Loucy (cell line): ENCODE measurements around the gene PUM1.

Source experiments
- H2AFZ ChIP-seq: fragments of 200-600 bp; sonication (generic); 2 replicates; pipeline ENCODE4 v1.6.0; 2016; ENCODE audit warnings: antibody characterized with exemption, mild to moderate bottlenecking, low read length, moderate library complexity
- H3F3A ChIP-seq: fragments of 200-600 bp; 2 replicates; pipeline ENCODE4 v1.6.0; 2016; ENCODE audit warnings: antibody characterized with exemption, low read depth, mild to moderate bottlenecking
- H3K27me3 ChIP-seq: fragments of 200-600 bp; sonication (generic); 2 replicates; pipeline ENCODE4 v1.6.1; 2014; ENCODE audit warnings: low read length, mild to moderate bottlenecking; ENCODE audit not compliant: insufficient read depth, poor library complexity, severe bottlenecking
- H3K36me3 ChIP-seq: fragments of 200-600 bp; sonication (generic); 2 replicates; pipeline ENCODE4 v1.6.1; 2016; ENCODE audit warnings: low read length; ENCODE audit not compliant: insufficient read depth
- H3K4me1 ChIP-seq: fragments of 200-600 bp; sonication (generic); 2 replicates; pipeline ENCODE4 v1.5.1; 2014; ENCODE audit warnings: low read length, mild to moderate bottlenecking; ENCODE audit not compliant: insufficient read depth, poor library complexity, severe bottlenecking
- H3K4me2 ChIP-seq: fragments of 200-600 bp; sonication (generic); 2 replicates; pipeline ENCODE4 v1.6.0; 2014; ENCODE audit warnings: antibody characterized with exemption, low read length, low read depth, mild to moderate bottlenecking; ENCODE audit not compliant: poor library complexity, severe bottlenecking
- H3K4me3 ChIP-seq: fragments of 200-600 bp; sonication (generic); 2 replicates; pipeline ENCODE4 v1.5.1; 2014; ENCODE audit warnings: low read length, mild to moderate bottlenecking, mixed read lengths; ENCODE audit not compliant: poor library complexity, severe bottlenecking
- H3K79me2 ChIP-seq: fragments of 200-600 bp; sonication (generic); 2 replicates; pipeline ENCODE4 v1.6.1; 2014; ENCODE audit warnings: low read length; ENCODE audit not compliant: insufficient read depth
- H3K9ac ChIP-seq: fragments of 200-600 bp; sonication (generic); 2 replicates; pipeline ENCODE4 v1.6.0; 2014; ENCODE audit warnings: mild to moderate bottlenecking, low read depth, low read length, moderate library complexity; ENCODE audit not compliant: poor library complexity, severe bottlenecking
- H3K9me2 ChIP-seq: fragments of 200-600 bp; sonication (generic); replicated peaks from 2 replicates; pipeline ENCODE4 v1.6.1; 2016; ENCODE audit warnings: low read depth, low read length, mixed read lengths
- H3K9me3 ChIP-seq: fragments of 200-600 bp; sonication (generic); 2 replicates; pipeline ENCODE4 v1.6.1; 2014; ENCODE audit warnings: mild to moderate bottlenecking, antibody characterized with exemption, low read length, low read depth; ENCODE audit not compliant: insufficient read depth
- H4K20me1 ChIP-seq: fragments of 200-600 bp; sonication (generic); 2 replicates; pipeline ENCODE4 v1.6.0; 2014; ENCODE audit warnings: antibody characterized with exemption, low read length, mild to moderate bottlenecking; ENCODE audit not compliant: insufficient read depth, poor library complexity, severe bottlenecking
- EZH2phosphoT487 ChIP-seq: fragments of 200-600 bp; IDR thresholded peaks from 2 replicates; pipeline ENCODE4 v1.6.1; 2018; ENCODE audit warnings: antibody characterized with exemption, mild to moderate bottlenecking, moderate library complexity, borderline replicate concordance
- TF ChIP-seq, protein P1 (sequence below): fragments of 200-600 bp; sonication (generic); conservative IDR thresholded peaks from 2 replicates; pipeline ENCODE4 v1.5.1; 2014; ENCODE audit warnings: mild to moderate bottlenecking, antibody characterized with exemption, low read length

PUM1 gene

DNA sequence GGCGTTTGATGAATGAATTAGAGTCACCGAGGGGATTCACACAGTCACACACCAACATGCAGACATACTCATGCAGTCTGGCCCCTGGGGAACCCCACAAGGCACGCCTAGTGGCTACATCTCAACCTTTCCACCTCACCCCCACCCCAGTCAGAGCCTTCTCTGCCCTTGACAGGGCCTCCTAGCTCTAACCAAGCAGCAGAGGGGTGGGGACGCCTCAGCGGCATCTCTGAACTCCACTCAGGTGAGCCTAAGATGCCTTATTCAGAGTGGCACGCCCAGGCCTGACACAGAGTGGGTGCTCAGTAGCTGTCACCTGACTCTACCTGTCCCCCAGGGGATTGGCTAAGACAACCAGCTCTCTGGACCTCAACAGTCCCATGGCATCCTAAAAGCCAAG lies 153.3 kb downstream of the PUM1 start:
- H3K9ac ChIP-seq = no peak overlapping the region
- no peaks in the 10 kb centered on the region for H3K9me3 ChIP-seq
- H4K20me1 ChIP-seq = no peaks in the 10 kb centered on the region
- no peaks in the 10 kb centered on the region for H3K36me3 ChIP-seq
- no peak overlapping the region for H3K4me2 ChIP-seq
- no peaks in the 10 kb centered on the region for H3K79me2 ChIP-seq
- TF ChIP-seq, protein P1, sequence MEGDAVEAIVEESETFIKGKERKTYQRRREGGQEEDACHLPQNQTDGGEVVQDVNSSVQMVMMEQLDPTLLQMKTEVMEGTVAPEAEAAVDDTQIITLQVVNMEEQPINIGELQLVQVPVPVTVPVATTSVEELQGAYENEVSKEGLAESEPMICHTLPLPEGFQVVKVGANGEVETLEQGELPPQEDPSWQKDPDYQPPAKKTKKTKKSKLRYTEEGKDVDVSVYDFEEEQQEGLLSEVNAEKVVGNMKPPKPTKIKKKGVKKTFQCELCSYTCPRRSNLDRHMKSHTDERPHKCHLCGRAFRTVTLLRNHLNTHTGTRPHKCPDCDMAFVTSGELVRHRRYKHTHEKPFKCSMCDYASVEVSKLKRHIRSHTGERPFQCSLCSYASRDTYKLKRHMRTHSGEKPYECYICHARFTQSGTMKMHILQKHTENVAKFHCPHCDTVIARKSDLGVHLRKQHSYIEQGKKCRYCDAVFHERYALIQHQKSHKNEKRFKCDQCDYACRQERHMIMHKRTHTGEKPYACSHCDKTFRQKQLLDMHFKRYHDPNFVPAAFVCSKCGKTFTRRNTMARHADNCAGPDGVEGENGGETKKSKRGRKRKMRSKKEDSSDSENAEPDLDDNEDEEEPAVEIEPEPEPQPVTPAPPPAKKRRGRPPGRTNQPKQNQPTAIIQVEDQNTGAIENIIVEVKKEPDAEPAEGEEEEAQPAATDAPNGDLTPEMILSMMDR = no peak
- TF ChIP-seq EZH2phosphoT487 = no peak
- H2AFZ ChIP-seq = no peak overlapping the region
- H3K27me3 ChIP-seq = peaks cover 16% of the 10 kb centered on the region
- H3F3A ChIP-seq = no peaks in the 10 kb centered on the region
- H3K4me1 ChIP-seq = peaks cover 11% of the 10 kb centered on the region
- no peaks in the 10 kb centered on the region for H3K9me2 ChIP-seq
- H3K4me3 ChIP-seq = no peak overlapping the region

DNA sequence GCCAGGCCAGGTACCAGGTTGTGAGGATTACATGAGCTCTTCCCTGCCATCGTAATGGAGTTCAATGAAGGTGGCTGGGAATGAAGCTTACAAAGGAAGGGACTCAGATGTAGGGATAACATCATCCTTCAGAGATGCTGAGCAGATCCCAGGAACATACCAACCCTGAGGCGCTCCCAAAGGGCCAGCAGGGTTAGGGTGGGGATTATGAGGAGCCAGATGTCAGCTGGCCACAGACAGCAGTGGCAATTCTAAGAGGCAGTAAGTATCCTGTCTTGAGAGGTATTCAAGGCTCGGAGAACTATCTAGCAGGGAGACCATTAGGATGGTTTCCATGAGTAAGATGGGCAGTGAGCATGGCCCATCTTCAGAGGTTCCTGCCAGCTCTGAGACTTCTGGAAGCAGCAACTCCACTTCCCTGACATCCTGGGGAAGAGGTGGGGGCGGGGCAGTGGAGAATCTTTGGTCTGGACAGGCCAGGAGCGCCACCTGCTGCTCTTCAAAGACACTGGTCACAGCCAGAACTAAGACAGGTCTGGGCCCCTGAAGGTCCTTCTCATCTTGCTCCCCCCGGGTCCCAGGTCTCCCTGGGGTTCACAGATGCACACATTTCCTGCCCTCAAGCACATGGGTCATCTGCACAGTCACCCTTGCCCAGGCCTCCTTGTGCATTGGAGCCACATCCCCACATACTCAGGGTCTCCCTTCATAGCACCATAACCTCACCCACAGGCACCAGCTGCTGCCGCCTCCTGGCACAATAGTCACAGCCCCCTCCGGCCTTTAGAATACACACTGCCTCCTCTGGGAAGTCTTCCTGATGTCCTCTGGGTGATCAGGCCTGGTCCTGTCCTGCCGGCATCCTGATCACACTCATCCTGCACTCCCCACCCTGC lies 154.2 kb downstream of the PUM1 start:
- Histone ChIP-seq H3K4me2 (no peak overlapping the region), H3F3A (no peaks in the 10 kb centered on the region), H3K4me3 (no peak overlapping the region), H2AFZ (no peak overlapping the region), H3K27me3 (peaks cover 21% of the 10 kb centered on the region), H3K36me3 (no peaks in the 10 kb centered on the region), H3K79me2 (no peaks in the 10 kb centered on the region), H3K4me1 (peaks cover 11% of the 10 kb centered on the region), H3K9me2 (no peaks in the 10 kb centered on the region), H4K20me1 (no peaks in the 10 kb centered on the region), H3K9me3 (no peaks in the 10 kb centered on the region), H3K9ac (no peak overlapping the region)
- no peak for TF ChIP-seq EZH2phosphoT487
- TF ChIP-seq, protein P1 = peak; percentile 86

DNA sequence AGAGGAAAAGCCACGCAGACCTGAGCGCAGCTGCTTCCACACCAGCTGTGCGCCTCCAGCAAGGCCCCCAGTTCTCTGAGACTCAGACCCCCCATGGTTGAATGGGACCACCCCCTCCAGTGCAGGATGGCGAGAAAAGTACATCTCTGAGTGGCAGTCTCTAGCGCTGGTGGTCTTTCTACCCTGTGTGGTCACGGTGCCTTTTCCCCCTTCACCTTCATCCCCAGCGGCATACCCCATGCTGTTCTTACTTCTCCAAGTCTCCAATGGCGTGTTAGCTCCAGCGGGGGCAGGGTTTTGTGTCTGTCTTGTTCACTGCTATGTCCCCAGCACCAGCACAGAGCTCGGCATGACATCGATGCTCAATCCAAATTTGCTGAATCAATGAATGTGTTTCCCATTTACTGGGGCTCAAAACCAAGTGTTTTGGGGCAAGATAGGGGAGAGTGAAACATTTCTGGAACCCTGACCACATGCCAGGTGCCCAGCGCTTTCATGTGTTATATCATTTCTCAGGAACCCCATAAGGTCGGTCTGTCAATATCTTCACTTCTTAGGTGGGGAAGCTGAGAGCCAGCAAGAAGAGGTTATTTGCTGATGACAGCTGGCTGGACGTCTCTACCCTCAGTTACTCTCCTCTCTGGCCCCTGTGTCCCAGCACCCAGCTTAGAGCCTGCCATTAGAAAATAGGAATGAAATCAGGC lies 156.0 kb downstream of the PUM1 start:
- Histone ChIP-seq H3K79me2 (no peaks in the 10 kb centered on the region), H3K9ac (no peak overlapping the region), H4K20me1 (no peaks in the 10 kb centered on the region), H3K36me3 (no peaks in the 10 kb centered on the region), H3K4me1 (peaks cover 11% of the 10 kb centered on the region), H2AFZ (no peak overlapping the region), H3F3A (no peaks in the 10 kb centered on the region), H3K4me3 (no peak overlapping the region), H3K9me3 (no peaks in the 10 kb centered on the region), H3K9me2 (no peaks in the 10 kb centered on the region), H3K4me2 (no peak overlapping the region), H3K27me3 (peaks cover 21% of the 10 kb centered on the region)
- TF ChIP-seq, protein P1 = no peak
- TF ChIP-seq EZH2phosphoT487 = no peak
